HG02970 (cell line): Measurements from ENCODE around the gene TMTC3.
"Not testable (repeated sequence)": the region's sequence is repeated elsewhere in the genome, so short reads cannot be mapped to it uniquely, and the experiment has no call there.

ENCODE experiments used
- ATAC-seq: cut with Tn5 transposase; IDR thresholded peaks from one replicate; pipeline ENCODE4 v1.9.1; 2021; ENCODE audit warnings: mild to moderate bottlenecking, moderate library complexity, moderate number of reproducible peaks; ENCODE audit not compliant: unreplicated experiment, low FRiP score

Gene TMTC3

DNA sequence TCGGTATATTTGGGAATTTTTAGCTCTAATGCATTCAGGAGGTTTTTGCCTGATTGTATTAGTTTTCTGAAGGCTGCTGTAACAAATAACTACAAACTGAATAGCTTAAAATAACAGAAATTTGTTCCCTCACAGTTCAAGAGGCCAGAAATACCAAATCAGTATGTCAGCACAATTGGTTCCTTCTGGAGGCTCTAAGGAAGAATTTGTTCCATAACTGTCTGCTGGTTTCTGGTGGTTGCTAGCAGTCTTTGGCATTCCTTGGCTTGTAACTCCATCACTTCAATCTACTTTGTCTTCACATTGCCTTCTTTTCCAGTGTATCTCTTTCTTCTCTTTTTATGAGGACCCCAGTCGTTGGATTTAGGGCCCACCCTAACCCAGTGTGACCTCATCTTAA, 21.3 kb downstream of the TMTC3 start:
- no peak for ATAC-seq

DNA sequence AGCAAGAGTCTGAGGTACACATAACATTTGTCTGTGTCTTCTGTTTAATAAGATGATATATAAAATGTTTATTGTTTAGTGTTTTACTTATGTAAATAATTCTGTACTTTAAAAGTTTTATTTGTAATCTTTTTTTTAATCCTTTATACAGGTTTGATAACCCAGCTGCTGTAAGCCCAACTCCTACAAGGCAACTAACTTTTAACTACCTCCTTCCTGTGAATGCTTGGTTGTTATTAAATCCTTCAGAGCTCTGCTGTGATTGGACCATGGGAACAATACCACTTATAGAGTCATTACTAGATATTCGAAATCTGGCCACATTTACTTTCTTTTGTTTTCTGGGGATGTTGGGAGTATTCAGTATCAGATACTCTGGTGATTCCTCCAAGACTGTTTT, 24.1 kb downstream of the TMTC3 start:
- no peak for ATAC-seq

DNA sequence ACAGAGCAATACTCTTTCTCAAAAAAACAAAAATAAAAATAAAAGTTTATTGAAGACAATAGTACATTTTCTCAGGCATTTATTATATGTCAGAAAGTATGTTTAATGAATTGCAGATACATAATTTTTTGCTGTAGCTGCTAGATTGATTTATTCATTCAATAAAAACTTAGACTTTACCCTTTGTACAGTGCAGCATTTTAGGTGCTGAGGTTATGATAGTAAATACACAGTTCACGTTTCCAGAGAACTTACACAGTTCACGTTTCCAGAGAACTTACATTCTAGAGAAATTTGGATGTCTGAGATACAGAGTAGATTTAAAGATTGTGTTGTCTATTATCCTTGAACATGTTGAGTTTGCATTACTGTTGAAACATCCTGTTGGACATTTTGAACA, 25.3 kb downstream of the TMTC3 start:
- ATAC-seq, result no peak

DNA sequence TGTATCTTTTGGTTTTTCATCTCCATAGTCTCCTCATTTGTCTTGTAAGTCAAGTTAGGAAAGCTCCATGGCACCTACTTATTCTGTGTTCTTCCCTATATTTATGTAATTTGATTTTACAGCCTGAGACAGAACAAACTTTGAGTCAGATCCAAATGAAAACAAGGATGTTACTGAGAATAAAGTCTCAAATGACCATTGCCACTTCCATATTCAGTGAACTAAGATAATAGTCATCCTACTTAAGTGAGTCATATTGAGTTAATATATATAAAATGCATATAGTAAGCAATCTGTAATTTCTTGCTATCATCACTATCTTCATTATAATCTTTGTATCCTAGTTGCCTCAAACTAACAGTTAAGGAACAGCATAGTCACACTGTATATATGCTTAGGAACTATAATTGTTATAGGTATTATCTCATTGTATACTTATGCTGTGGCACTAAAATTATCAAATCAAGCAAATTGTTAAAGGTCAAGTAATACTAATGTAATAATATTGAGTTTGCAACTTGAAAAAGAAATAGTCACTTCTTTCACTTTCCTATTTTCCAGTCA, 30.8 kb downstream of the TMTC3 start:
- no peak for ATAC-seq

DNA sequence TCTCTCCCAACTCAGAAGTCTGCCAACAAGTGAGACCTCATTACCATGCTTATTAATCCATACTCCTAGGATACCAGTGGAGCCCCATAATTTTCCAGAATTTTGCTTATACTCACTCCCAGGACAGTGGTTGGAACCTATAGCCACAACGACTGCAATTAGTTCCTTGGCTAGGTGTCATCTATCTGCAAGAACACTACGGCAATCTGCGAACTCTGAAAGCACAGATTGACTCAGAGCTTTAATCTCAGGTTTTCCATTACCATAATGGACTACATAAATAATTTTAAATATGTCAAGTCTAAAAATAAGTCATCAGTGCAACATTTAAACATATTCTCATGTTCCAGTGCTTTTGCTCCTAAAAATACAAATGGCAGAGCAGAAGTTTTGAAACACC, 33.4 kb downstream of the TMTC3 start:
- ATAC-seq, result no peak

DNA sequence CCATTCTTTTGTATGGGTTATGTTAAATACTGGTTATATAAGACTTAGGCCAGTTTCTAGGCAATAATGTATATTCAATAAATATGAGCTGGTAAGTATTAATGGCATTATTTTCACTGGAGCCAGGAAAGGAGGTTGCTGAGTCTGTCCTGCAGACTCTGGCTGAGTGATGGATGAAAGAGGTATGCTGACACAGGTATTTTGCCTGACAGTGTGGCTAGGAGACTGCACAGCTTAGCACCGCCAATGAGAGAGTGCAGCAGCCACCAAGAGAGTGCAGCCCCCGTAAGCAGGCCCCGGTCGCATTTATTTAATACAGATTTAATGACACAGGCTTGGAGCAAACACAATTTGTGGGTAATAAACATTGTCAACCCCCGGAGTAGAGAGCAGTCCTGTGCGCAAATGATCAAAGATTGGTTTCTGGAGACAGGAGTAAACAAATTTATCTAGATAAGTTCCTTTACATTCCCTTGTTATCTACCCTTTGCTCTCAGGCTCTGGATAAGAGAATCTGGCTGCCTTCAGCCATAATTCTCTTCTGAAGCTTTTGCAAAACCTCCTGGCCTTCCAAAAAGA, 37.4 kb downstream of the TMTC3 start:
- ATAC-seq, result no peak

DNA sequence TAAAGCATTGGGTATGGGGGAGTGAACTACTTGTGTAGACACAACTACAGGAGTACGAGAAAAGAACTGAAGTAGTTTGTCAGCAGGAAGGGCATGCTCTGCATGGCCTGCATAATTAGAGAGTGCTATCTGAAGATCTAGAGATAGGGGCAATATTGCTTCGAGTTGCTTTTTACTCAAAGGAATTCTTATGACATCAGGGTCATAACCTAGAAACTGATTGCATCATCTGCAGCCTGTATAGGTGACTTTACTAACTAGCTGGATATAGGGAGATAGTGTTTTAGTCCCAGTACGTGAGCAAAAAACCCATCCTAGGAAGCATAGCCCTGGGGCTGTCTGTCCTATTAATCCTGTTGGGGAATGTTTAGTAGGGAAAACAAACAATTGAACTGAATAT, 39.8 kb downstream of the TMTC3 start:
- no peak for ATAC-seq

DNA sequence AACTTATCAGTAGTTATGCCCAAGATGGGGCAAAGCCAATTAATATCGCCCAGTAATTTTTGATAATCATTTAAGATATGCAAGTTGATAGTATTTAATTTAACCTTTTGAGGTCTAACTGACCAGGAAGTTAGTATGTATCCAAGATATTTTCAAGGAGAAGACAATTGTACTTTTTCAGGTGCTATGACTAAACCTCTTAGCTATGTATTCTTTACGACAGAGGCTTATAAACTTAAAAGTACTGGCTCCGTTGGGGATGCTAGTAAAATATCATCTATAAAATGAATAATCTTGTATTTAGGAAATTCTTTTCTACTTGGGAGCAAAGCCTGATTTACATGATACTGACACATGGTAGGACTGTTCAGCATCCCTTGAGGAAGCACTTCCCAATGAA, 40.3 kb downstream of the TMTC3 start:
- no peak for ATAC-seq

DNA sequence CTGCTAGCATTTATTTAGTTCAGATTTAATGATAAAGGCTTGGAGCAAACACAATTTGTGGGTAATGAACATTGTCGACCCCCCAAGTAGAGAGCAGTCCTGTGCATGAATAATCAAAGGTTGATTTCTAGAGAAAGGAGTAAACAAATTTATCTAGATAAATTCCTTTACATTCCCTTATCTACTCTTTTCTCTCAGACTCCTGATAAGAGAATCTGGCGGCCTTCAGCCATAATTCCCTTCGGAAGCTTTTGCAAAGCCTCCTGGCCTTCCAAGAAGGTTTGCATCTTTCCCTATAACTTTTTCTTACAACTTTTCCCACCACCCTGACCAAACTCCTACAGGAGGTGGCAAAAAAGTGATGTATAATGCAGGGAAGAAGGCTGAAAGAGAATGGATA, 42.1 kb downstream of the TMTC3 start:
- ATAC-seq, result no peak

DNA sequence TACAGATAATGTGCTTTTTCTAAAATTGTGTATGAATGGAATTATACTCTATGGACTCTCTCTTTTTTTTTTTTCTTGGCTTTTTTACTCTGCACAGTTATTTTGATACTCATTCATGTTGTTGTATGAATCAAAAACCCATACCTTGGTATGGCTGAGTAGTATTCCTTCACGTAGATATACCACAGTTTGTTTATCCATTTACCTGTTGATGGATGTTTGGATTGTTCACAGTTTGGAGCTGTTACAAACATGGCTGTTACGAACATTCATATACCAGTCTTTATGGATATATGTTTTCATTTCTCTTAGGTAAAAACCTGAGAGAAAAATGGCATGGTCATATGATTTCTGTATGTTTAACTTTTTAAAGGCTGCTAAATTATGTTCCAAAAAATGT, 43.2 kb downstream of the TMTC3 start:
- ATAC-seq, result no peak

DNA sequence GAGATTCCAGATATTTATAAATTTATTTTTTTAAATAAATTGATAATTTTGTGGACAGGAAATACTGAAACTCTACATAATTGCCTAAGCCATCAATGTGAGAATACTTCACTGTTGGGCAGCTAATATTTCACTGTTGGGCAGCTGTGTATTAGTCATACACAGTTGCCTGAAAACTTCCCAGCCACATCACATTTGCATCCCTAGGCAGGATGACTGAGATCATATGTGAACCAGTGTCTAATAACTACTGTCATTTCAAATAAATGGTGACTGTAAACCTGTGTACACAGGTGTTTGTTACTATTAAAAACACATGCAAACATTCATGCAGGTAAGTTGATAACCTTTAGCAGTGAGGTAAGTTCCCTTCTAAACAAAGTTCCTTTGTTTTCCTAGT, 43.9 kb downstream of the TMTC3 start:
- ATAC-seq, result peak; percentile 80

DNA sequence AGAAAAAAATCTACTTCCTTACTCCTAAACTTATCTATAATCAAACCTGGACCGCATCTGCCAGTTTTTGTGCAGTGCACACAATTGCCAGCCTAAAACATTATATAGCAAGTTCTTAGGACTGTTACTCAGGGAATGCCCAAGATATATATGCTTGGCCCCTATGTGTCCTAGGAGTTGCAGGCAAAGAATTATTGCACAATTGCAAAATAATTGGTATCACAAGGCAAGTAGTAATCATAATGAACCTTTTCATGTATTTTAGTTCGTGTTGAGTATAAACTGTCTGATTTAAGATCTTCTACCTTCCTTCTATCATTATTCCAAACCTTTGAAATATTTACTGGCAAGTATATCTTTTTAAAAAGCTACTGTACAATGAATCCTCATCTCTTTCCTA, 45.5 kb downstream of the TMTC3 start:
- no peak for ATAC-seq

DNA sequence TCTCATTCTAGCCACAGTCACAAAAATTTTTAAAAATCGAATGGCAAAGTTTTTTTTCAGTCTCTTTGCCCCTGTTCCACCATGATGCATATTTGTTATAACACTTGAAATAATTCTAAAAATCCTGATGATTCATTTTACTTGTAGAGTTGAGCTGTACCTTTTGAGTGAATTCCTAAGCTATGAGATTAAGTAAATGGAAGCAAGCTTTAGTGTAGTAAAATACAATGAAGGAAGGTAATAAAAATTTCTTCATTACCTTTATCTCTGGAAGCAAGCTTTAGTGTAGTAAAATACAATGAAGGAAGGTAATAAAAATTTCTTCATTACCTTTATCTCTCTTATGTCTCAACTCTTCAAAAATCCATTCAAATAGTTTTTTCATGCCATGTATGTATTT, 46.1 kb downstream of the TMTC3 start:
- ATAC-seq, result no peak

DNA sequence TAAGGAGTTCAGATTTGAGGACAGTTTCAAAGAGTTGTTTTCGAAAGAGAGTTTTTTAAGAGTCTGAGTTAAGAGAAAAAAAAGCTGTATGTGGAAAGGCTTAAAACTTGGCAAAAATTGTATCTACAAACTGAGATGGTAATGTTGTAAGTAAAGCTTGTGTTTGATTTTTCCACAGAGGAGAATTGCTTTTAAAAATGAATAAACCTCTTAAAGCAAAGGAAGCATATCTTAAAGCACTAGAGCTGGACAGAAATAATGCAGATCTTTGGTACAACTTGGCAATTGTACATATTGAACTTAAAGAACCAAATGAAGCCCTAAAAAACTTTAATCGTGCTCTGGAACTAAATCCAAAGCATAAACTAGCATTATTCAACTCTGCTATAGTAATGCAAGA, 50.3 kb downstream of the TMTC3 start:
- no peak for ATAC-seq

DNA sequence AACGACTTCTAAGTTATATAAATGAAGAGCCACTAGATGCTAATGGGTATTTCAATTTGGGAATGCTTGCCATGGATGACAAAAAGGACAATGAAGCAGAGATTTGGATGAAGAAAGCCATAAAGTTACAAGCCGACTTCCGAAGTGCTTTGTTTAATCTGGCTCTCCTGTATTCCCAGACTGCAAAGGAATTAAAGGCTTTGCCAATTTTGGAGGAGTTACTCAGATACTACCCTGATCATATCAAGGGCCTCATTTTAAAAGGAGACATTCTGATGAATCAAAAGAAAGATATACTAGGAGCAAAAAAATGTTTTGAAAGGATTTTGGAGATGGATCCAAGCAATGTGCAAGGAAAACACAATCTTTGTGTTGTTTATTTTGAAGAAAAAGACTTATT, 52.8 kb downstream of the TMTC3 start:
- no peak for ATAC-seq

DNA sequence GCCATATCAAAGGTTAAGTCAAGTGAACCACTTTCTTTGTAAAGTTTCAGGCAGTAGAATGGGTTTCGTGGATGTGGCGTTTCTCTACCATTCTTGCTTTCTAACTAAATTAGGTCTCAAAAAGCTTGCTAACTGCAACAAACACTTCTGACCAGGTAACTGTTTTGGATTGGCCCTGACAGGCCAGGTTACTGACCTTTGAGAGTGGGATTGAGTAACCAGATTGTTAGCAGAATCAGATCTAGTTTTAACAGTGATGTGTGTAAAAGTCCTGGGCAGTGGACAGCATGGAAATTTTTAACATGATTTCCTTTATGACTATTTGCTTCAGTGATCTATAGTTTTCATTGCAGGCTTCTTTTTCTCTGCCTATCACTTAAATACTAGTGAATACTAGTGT, 57.9 kb downstream of the TMTC3 start:
- ATAC-seq, result no peak

DNA sequence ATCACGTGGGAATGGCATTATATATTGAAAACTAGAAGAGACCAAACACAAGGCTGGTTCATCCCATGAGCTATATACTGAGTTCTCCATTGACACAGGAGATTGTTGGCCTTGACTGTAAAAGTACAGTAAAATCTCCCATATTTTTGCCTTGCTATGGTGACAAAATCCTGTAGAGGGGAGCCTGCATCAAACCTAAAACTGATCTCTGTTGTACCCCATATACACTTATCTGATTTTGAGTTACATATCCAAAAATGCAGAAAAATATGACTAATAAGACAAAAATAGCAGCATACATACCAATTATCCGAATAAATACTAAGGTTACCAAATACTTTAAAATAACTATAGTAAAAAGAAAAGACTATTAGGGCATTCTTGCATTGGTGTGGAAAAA, 60.4 kb downstream of the TMTC3 start:
- ATAC-seq, result no peak

DNA sequence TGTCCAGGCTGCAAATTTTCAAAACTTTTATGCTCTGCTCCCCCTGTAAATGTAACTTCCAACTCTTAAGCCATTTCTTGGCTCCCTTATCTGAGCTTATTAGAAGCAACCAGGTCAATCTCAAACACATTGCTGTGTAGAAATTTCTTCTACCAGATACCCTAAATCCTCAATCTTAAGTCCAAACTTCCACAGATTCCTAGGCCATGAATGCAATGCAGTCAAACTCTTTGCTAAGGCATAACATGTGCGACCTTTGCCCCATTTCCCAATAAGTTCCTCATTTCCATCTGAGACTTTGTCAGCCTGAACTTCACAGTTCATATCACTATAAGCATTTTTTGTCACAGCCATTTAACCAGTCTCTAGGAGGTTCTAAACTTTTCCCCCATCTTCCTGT, 64.5 kb downstream of the TMTC3 start:
- ATAC-seq, result no peak

DNA sequence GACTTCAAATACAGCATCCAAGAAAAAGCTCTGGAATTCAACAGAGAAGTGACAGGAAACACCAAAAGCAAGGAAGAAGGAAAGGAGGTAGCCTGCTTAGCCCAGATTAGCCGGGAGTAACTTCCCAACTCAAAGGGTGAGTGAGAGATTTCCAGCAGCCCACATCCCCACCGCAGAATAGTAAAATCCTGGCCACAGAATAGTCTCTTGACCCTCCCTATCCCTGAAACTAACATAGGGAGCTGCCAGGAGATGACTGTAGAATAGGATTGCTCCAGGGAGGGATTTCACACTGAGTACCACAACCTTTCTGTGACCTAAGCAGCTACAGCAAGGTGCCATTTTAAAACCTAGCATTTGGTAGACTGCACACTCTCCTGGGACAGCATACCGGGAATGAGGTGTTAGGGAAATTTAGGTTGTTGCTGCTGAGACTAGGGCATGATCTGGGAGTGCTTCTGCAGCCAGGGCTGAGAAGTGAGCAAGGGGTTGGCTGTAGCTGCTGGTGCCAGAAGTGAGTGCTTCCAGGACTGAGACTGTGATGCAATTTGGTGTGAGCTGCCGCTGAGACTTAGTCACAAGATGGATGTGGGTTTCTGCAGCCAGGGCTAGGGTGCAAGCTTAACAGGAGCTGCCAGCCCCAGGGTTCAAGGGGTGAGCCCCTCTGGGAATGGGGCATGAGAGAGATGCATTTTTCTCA, 66.0 kb downstream of the TMTC3 start:
- no peak for ATAC-seq

DNA sequence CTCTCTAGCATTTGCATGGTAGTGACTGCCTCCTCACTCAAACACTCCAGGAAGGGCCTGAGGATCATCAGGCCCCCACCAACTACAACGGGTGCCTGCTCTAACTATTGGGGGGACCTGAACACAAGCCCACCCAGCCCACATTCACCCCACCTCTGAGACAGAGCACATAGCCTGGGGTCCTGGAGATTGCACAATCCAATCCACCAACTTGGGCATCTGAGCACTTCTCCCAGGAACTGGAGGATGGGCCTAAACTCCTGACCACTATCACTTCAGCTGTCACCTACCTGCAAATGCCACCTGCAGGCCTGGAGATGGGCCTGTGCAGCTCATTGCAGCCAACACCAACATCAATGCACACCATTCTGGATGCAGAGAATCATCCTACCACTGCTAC, 66.6 kb downstream of the TMTC3 start:
- no peak for ATAC-seq

DNA sequence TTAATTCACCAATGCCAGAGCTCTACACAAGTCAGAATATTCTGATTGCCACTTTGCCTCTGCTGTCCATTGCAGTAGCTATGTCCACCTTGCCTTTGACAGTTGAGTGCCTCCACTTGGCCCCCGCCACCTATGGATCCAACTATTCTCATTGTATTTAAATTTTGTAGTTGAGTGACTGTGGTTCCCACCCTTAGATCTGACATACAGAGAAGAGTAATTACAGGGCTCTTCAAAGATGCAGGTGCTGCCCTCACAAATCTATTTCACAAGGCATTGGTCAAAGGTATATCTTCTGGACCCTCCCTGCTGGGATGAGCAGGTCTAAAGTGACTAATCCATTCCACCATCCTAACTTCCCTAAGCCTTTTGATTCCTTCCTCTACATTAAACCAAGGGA, 68.2 kb downstream of the TMTC3 start:
- ATAC-seq, result not testable (repeated sequence)

DNA sequence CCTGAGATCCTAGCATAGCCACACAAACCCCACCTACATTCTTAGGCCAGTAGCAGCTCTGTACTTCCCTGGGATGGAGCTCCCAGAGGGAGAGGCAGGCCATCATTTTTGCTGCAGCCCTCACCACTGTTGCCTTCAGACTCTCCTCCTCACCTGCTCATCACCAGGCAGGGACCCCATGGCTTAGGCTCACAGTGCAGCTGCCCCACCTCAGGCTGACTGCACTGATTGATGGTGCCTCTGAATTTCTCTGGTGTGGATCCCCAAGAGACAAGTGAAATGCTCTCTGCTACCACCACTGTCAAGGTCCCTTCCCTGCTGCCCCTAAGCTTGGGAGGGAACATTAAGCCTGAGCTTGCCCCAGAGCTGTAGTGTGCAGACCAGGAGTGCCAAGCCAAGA, 76.2 kb downstream of the TMTC3 start:
- no peak for ATAC-seq
